Spleen (tissue), 13 donors: ENCODE data around the gene ZNF90. TPM values are rescaled to one million over a fixed set of nuclear protein-coding genes. Genes with fewer than 3 reads are reported as not detected.

Source experiments
- DNase-seq: peaks from one replicate; pipeline ENCODE4 v3.0.0-alpha.2; 2020
- H3K27ac ChIP-seq, 8 donors: fragments of 200-600 bp; sonication (generic) in 7 of 8; 1 replicate in 4 of 8; 2 replicates in 4 of 8; pipeline versions ENCODE4 v1.5.0 to v1.8.0; 2016 to 2021; ENCODE audit warnings: inconsistent platforms in 4 of 8, mild to moderate bottlenecking in 4 of 8, moderate library complexity in 1 of 8
- H3K27me3 ChIP-seq, 7 donors: fragments of 200-600 bp; sonication (generic) in 6 of 7; replicated peaks in 1 of 7; 1 replicate in 4 of 7; 2 replicates in 3 of 7; pipeline versions ENCODE4 v1.5.0 to v1.8.0; 2016 to 2021; ENCODE audit warnings: inconsistent platforms in 3 of 7, mild to moderate bottlenecking in 1 of 7
- H3K36me3 ChIP-seq, 6 donors: fragments of 200-600 bp; sonication (generic) in 5 of 6; 1 replicate in 4 of 6; 2 replicates in 2 of 6; pipeline versions ENCODE4 v1.5.0 to v1.8.0; 2016 to 2021; ENCODE audit warnings: inconsistent platforms in 2 of 6
- H3K4me1 ChIP-seq, 6 donors: fragments of 200-600 bp; sonication (generic) in 5 of 6; 1 replicate in 3 of 6; 2 replicates in 3 of 6; pipeline versions ENCODE4 v1.5.0 to v1.8.0; 2016 to 2021; ENCODE audit warnings: inconsistent platforms in 3 of 6
- H3K4me3 ChIP-seq, 8 donors: fragments of 200-600 bp; sonication (generic) in 7 of 8; 1 replicate in 4 of 8; 2 replicates in 4 of 8; pipeline versions ENCODE4 v1.5.0 to v1.8.0; 2016 to 2021; ENCODE audit warnings: inconsistent platforms in 4 of 8, mild to moderate bottlenecking in 4 of 8, moderate library complexity in 2 of 8
- H3K9me3 ChIP-seq, 8 donors: fragments of 200-600 bp; sonication (generic) in 7 of 8; 1 replicate in 4 of 8; 2 replicates in 4 of 8; pipeline versions ENCODE4 v1.5.0 to v1.8.0; 2016 to 2021; ENCODE audit warnings: inconsistent platforms in 4 of 8
- CTCF ChIP-seq, 11 experiments: fragments of 200-600 bp in 7 of 11; fragments of 450-650 bp in 4 of 11; sonication (generic) in 4 of 11; IDR thresholded peaks in 8 of 11; conservative IDR thresholded peaks in 3 of 11; 1 replicate in 7 of 11; 2 replicates in 4 of 11; pipeline versions ENCODE4 v1.4.0 to v1.8.0; 2016 to 2021; ENCODE audit warnings: antibody characterized with exemption in 11 of 11, inconsistent platforms in 4 of 11, mild to moderate bottlenecking in 1 of 11
- POLR2A ChIP-seq, 3 donors: fragments of 450-650 bp; IDR thresholded peaks; one replicate each; pipeline ENCODE4 v1.5.1; 2017; ENCODE audit warnings: antibody characterized with exemption in 3 of 3, mild to moderate bottlenecking in 1 of 3
- POLR2AphosphoS5 ChIP-seq, 3 donors: sonication (generic); formaldehyde crosslinking; IDR thresholded peaks; one replicate each; pipeline ENCODE4 v1.5.1; 2017; ENCODE audit warnings: antibody characterized with exemption in 3 of 3
- WGBS, 5 donors: extraction: QIAGEN DNeasy Blood & Tissue Kit in 3 of 5; methylation state at CpG; one replicate each; pipeline versions ENCODE4 v1.1.5 to v1.1.7; 2013 to 2018; 5-methylcytosine and 5-hydroxymethylcytosine counted together
- intact Hi-C: fragments of 100-400 bp; cut with DNase I; formaldehyde crosslinking; loops from one replicate; pipeline ENCODE4 v1.15.0; 2023; ENCODE audit warnings: low total_unique reads
- long read RNA-seq, 2 donors: transcript quantifications; one replicate each; lab custom pipeline, GENCODE V29; 2026
- polyA plus RNA-seq, 3 donors: library from polyadenylated mRNA; stranded (reverse); fragments of 200-250 nt; gene quantifications; one replicate each; pipeline ENCODE4 v1.2.1, GENCODE V29; 2013
- total RNA-seq, 7 donors: library from RNA; depleted of rRNA in 3 of 7; stranded (reverse); fragments of >200 nt in 3 of 7; fragmentation: NEBNext Ultra II Directional in 4 of 7; extraction: Animal tissue kit (Norgen Biotek cat#: 25700) in 4 of 7; gene quantifications; one replicate each; pipeline versions ENCODE4 v1.1.0 to v1.2.1, GENCODE V29; 2016 to 2021
- donor health status: healthy with polysubstance abuse.
- donor health status: DM: no; HTN: no; CAD: no; lungs with moderate emphysema.
- donor health status: DM: no; HTN: no; CAD: no.
- donor health status: Bipolar disorder and iron deficiency.
- donor health status: healthy.
- donor health status: DM: no; HTN: no; CAD: no.
- donor health status: DM: yes; HTN: yes; CAD: no.

The ZNF90 gene
- total RNA-seq (10 to 100 TPM in 2 of 7 donors, 1 to 10 TPM in 5; 2.7 to 12.3 (median 5.1) TPM), polyA plus RNA-seq (1 to 10 TPM; 2.9 to 3.9 (median 2.9) TPM)
- long read RNA-seq, donor 1, partial matches to known transcripts: 0 of 1 reads
- long read RNA-seq, donor 1, other reads (novel, unspliced or antisense): 0 of 1 reads
- long read RNA-seq, donor 2: 0 reads

DNA sequence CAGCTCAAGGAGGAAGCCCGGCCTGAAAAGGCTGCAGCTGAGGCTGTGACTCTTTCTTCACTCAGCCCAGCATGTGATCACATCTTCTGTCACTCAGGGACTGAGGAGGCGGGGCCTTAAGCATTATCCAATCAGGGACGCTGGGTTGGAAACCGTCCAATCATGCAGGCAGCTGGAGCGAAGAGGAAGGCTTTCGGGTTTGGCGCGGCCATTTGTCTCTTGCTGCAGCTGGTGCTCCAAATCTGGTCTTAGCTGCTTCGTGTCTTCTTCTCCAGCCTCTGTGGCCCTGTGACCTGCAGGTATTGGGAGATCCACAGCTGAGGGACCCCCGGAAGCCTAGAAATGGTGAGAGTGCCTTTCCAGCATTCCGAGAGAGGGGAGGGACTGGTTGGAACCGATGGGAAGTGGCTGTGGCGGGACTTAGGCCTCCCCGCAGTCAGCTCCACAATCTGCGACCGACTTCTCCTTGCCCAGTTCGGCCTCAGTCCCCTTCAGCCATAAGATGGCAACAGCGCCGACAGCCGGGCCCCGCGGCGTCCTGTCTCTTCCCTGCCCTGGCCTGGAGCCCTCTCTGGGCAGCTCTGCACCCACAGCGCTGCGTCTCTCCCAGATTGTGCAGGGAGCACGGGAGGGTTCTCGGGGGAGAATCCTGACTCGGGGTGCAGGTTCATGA lies at the start of gene ZNF90:
TSS of gene ZNF90 (plus strand) at position 210 of the 673 bp plus-strand sequence. CDS start at position 343, 133 bp downstream.
- Histone ChIP-seq H3K4me1 (peaks cover 4 to 23% (median 14%) of the 10 kb centered on the region in 6 donors), H3K27ac (peak within 1 kb of the TSS in 4 of 8 donors; percentile 40 to 61 (median 42)), H3K4me3 (peak within 1 kb of the TSS; percentile 38 to 81 (median 62)), H3K27me3 (no peaks in the 10 kb centered on the region), H3K36me3 (no peaks in the 10 kb centered on the region), H3K9me3 (peaks cover 0 to 3% (median 0%) of the 10 kb centered on the region in 8 donors)
- DNase-seq: peak; percentile 90
- TF ChIP-seq CTCF (IDR thresholded peaks at IDR 0.05 in 8 of 11, conservative IDR thresholded peaks at IDR 0.05 in 3 of 11): no peak
- TF ChIP-seq POLR2AphosphoS5 (IDR thresholded peaks at IDR 0.05): peak in 2 of 3 donors; percentile 59 to 67
- no peak for TF ChIP-seq POLR2A (IDR thresholded peaks at IDR 0.05)
- intact Hi-C loops: no loop called here
- WGBS, 5 donors: 1 to 2% (median 1%) methylated on average over 15 to 28 of the region's 28 CpGs

- WGBS, 5 donors: 96 to 98% (median 97%) methylated on average over 6 of the region's 6 CpGs
Observed at GRCh38 chr19:20028611-20029010, 49.2 kb upstream of the ZNF90 start.

DNA sequence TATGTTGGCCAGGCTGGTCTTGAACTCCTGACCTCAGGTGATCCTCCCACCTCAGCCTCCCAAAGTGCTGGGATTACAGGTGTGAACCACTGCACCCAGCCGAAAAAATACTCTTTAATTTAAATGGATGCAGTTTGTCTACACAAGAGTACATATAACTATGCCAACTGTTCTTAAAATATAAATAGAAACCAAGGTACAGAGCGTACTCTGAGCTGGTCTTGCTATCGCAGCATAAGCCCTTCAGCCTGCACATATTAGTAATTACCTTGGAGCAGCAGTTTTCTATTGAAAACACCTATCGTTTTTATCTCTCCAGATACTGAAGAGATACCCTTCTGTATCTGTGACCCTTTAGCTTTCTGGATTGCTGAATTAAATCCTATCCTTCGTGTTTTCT lies 41.9 kb upstream of the ZNF90 start:
- peaks cover 0 to 25% (median 11%) of the 10 kb centered on the region in 6 donors for H3K4me1 ChIP-seq
- no peak for DNase-seq
- intact Hi-C loops: no loop called here
- TF ChIP-seq POLR2A (IDR thresholded peaks at IDR 0.05) (no peak), POLR2AphosphoS5 (IDR thresholded peaks at IDR 0.05) (no peak), CTCF (IDR thresholded peaks at IDR 0.05 in 8 of 11, conservative IDR thresholded peaks at IDR 0.05 in 3 of 11) (no peak)
- H3K27me3 ChIP-seq: no peaks in the 10 kb centered on the region
- WGBS, 5 donors: 91 to 98% (median 94%) methylated on average over 5 of the region's 5 CpGs
- peaks cover 0 to 18% (median 0%) of the 10 kb centered on the region in 6 donors for H3K36me3 ChIP-seq
- peaks cover 0 to 5% (median 0%) of the 10 kb centered on the region in 8 donors for H3K9me3 ChIP-seq
- no peak overlapping the region for H3K4me3 ChIP-seq
- H3K27ac ChIP-seq: no peak overlapping the region

More at GRCh38 chr19:20028611-20029010, 49.2 kb upstream of the ZNF90 start:
- Histone ChIP-seq H3K27me3 (no peaks in the 10 kb centered on the region), H3K36me3 (peaks cover 0 to 48% (median 5%) of the 10 kb centered on the region in 6 donors), H3K4me1 (no peaks in the 10 kb centered on the region), H3K4me3 (no peak overlapping the region), H3K27ac (no peak overlapping the region), H3K9me3 (no peaks in the 10 kb centered on the region)
- DNase-seq: no peak
- no peak for TF ChIP-seq POLR2A (IDR thresholded peaks at IDR 0.05)
- TF ChIP-seq POLR2AphosphoS5 (IDR thresholded peaks at IDR 0.05): no peak
- TF ChIP-seq CTCF (IDR thresholded peaks at IDR 0.05 in 8 of 11, conservative IDR thresholded peaks at IDR 0.05 in 3 of 11): no peak
- intact Hi-C loops: no loop called here
